HCT116 (cell line): ENCODE measurements around the gene FOXC2.

ENCODE experiments used
- ATF3 ChIP-seq: IDR thresholded peaks from 2 replicates; pipeline ENCODE4 v1.6.1; 2012
- EZH2 ChIP-seq: fragments of 200-600 bp; sonication (generic); IDR thresholded peaks from 2 replicates; pipeline ENCODE4 v1.6.1; 2017; ENCODE audit warnings: antibody characterized with exemption, mixed run types
- JUND ChIP-seq: IDR thresholded peaks from 2 replicates; pipeline ENCODE4 v1.6.1; 2012
- MAX ChIP-seq: IDR thresholded peaks from 2 replicates; pipeline ENCODE4 v1.6.1; 2012
- POLR2A ChIP-seq: IDR thresholded peaks from 2 replicates; pipeline ENCODE4 v1.7.0; 2011; ENCODE audit warnings: borderline replicate concordance; ENCODE audit not compliant: insufficient read depth, insufficient read length; ENCODE audit errors: extremely low read depth
- POLR2AphosphoS5 ChIP-seq: IDR thresholded peaks from 2 replicates; pipeline ENCODE4 v1.6.1; 2011; ENCODE audit warnings: mild to moderate bottlenecking, low read depth, low read length, moderate library complexity
- RAD21 ChIP-seq: IDR thresholded peaks from 2 replicates; pipeline ENCODE4 v1.6.1; 2012; ENCODE audit warnings: low read depth, mild to moderate bottlenecking
- REST ChIP-seq: IDR thresholded peaks from 2 replicates; pipeline ENCODE4 v1.6.1; 2012; ENCODE audit warnings: low read depth
- SRF ChIP-seq: IDR thresholded peaks from 2 replicates; pipeline ENCODE4 v1.6.1; 2012; ENCODE audit warnings: low read depth
- TCF7L2 ChIP-seq: IDR thresholded peaks from 2 replicates; pipeline ENCODE4 v1.7.0; 2011; ENCODE audit warnings: borderline replicate concordance, inconsistent platforms; ENCODE audit not compliant: insufficient read depth, insufficient read length; ENCODE audit errors: extremely low read depth
- YY1 ChIP-seq: IDR thresholded peaks from 2 replicates; pipeline ENCODE4 v1.6.1; 2011; ENCODE audit warnings: low read length, low read depth, moderate library complexity, mild to moderate bottlenecking; ENCODE audit not compliant: insufficient replicate concordance; ENCODE audit errors: extremely low read depth
- ZBTB33 ChIP-seq: IDR thresholded peaks from 2 replicates; pipeline ENCODE4 v1.6.1; 2011; ENCODE audit warnings: mild to moderate bottlenecking, low read length, moderate library complexity; ENCODE audit not compliant: insufficient replicate concordance; ENCODE audit errors: extremely low read depth
- ZNF274 ChIP-seq: fragments of 200-500 bp; sonication (Bioruptor generic); IDR thresholded peaks from 2 replicates; pipeline ENCODE4 v1.6.1; 2014; ENCODE audit warnings: mild to moderate bottlenecking, low read depth, low read length, inconsistent platforms
- TF ChIP-seq, protein P1 (sequence below), 3 experiments: fragments of 200-600 bp in 1 of 3; sonication (generic) in 1 of 3; IDR thresholded peaks in 2 of 3; conservative IDR thresholded peaks in 1 of 3; 2 replicates each; pipeline ENCODE4 v1.5.1; 2012 to 2017; ENCODE audit warnings: low read depth in 2 of 3, low read length in 2 of 3, antibody characterized with exemption in 1 of 3, borderline replicate concordance in 1 of 3, control low read depth in 1 of 3, mild to moderate bottlenecking in 1 of 3, mixed read lengths in 1 of 3, mixed run types in 1 of 3, moderate library complexity in 1 of 3; ENCODE audit not compliant: insufficient read depth in 1 of 3

GRCh38 chr16:86523166-86523740, 43.4 kb upstream of the FOXC2 start:
- TF ChIP-seq POLR2A (no peak), YY1 (no peak), EZH2 (no peak), ZBTB33 (no peak), MAX (no peak), REST (no peak), POLR2AphosphoS5 (no peak), ZNF274 (no peak), SRF (no peak), JUND (no peak), ATF3 (no peak), TCF7L2 (no peak), RAD21 (no peak)
- TF ChIP-seq, protein P1, sequence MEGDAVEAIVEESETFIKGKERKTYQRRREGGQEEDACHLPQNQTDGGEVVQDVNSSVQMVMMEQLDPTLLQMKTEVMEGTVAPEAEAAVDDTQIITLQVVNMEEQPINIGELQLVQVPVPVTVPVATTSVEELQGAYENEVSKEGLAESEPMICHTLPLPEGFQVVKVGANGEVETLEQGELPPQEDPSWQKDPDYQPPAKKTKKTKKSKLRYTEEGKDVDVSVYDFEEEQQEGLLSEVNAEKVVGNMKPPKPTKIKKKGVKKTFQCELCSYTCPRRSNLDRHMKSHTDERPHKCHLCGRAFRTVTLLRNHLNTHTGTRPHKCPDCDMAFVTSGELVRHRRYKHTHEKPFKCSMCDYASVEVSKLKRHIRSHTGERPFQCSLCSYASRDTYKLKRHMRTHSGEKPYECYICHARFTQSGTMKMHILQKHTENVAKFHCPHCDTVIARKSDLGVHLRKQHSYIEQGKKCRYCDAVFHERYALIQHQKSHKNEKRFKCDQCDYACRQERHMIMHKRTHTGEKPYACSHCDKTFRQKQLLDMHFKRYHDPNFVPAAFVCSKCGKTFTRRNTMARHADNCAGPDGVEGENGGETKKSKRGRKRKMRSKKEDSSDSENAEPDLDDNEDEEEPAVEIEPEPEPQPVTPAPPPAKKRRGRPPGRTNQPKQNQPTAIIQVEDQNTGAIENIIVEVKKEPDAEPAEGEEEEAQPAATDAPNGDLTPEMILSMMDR (IDR thresholded peaks at IDR 0.05 in 2 of 3, conservative IDR thresholded peaks at IDR 0.05 in 1 of 3; ENCODE audit: borderline replicate concordance in 1 of 3, insufficient read depth in 1 of 3, low read depth in 2 of 3, low read length in 2 of 3): no peak
